Measurements from ENCODE around the gene DBP.

DNA sequence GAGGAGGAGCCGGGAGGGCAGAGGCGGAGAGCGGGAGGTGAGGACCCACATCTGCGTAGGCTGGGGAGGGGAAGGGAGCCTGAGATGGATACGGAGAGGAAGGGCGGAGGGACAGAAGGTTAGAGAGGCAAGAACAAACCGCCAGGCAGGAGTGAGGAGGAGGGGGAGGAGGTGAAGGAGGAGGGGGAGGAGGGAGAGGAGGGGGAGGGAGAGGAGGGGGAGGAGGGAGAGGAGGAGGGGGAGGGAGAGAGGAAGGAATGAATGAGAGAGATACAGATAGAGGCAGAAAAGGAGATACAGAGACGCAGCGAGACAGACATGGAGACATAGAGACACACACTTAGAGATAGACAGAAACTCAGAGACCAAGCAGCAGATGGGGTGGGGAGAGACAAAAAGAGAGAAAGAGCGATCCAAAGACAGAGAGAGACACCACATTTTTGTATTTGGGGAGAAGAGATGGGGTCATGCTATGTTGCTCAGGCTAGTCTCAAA, 9.6 kb upstream of the DBP start:
- TF ChIP-seq, protein P1, sequence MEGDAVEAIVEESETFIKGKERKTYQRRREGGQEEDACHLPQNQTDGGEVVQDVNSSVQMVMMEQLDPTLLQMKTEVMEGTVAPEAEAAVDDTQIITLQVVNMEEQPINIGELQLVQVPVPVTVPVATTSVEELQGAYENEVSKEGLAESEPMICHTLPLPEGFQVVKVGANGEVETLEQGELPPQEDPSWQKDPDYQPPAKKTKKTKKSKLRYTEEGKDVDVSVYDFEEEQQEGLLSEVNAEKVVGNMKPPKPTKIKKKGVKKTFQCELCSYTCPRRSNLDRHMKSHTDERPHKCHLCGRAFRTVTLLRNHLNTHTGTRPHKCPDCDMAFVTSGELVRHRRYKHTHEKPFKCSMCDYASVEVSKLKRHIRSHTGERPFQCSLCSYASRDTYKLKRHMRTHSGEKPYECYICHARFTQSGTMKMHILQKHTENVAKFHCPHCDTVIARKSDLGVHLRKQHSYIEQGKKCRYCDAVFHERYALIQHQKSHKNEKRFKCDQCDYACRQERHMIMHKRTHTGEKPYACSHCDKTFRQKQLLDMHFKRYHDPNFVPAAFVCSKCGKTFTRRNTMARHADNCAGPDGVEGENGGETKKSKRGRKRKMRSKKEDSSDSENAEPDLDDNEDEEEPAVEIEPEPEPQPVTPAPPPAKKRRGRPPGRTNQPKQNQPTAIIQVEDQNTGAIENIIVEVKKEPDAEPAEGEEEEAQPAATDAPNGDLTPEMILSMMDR (IDR thresholded peaks at IDR 0.05), result no peak
- TF ChIP-seq POLR2A (IDR thresholded peaks at IDR 0.05), result no peak
